ENCODE data around the gene FAM234B.

GRCh38 chr12:13066459-13066858, 22.3 kb downstream of the FAM234B start:
- TF ChIP-seq CTCF (IDR thresholded peaks at IDR 0.05) (no peak), POLR2A (IDR thresholded peaks at IDR 0.05) (no peak), POLR2AphosphoS5 (IDR thresholded peaks at IDR 0.05) (no peak)
